Measurements from ENCODE around the gene GRIK4.

DNA sequence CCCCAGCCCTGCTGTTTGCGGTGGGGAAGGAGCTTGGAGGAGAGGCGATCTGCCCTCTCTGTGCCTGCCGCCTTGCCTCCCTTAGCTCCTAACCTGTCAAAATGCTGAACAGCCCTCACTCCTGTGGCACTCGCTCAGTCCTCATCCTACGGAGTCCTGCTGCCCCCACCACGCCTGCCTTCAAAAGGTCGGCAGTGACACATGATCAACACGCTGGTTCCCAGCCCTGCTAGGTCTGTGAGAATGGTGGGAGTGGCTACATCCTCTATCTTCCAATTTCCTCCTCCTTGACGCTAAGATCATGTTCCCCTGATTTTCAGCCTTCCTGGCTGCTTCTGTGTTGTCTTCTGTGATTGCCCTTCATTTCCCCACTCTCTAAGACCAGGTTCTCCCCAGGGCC is 392.1 kb downstream of the GRIK4 start:
- TF ChIP-seq, protein P1, sequence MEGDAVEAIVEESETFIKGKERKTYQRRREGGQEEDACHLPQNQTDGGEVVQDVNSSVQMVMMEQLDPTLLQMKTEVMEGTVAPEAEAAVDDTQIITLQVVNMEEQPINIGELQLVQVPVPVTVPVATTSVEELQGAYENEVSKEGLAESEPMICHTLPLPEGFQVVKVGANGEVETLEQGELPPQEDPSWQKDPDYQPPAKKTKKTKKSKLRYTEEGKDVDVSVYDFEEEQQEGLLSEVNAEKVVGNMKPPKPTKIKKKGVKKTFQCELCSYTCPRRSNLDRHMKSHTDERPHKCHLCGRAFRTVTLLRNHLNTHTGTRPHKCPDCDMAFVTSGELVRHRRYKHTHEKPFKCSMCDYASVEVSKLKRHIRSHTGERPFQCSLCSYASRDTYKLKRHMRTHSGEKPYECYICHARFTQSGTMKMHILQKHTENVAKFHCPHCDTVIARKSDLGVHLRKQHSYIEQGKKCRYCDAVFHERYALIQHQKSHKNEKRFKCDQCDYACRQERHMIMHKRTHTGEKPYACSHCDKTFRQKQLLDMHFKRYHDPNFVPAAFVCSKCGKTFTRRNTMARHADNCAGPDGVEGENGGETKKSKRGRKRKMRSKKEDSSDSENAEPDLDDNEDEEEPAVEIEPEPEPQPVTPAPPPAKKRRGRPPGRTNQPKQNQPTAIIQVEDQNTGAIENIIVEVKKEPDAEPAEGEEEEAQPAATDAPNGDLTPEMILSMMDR (IDR thresholded peaks at IDR 0.05; ENCODE audit: insufficient read depth, low read depth, low read length): no peak
- no peak for TF ChIP-seq EZH2 (IDR thresholded peaks at IDR 0.05; ENCODE audit: insufficient read depth, low read length)
